Tibial nerve (tissue), 4 donors: ENCODE measurements around the gene CRYBG1.

ENCODE experiments used
- CTCF ChIP-seq, 5 experiments: fragments of 200-600 bp in 3 of 5; fragments of 450-650 bp in 2 of 5; sonication (generic) in 3 of 5; IDR thresholded peaks; one replicate each; pipeline ENCODE4 v1.5.1; 2016 to 2019; ENCODE audit warnings: antibody characterized with exemption in 5 of 5, mild to moderate bottlenecking in 3 of 5, moderate library complexity in 2 of 5
- EP300 ChIP-seq, 2 donors: sonication (generic); formaldehyde crosslinking; IDR thresholded peaks; one replicate each; pipeline ENCODE4 v1.6.1; 2017; ENCODE audit warnings: antibody characterized with exemption in 2 of 2, mild to moderate bottlenecking in 1 of 2

DNA sequence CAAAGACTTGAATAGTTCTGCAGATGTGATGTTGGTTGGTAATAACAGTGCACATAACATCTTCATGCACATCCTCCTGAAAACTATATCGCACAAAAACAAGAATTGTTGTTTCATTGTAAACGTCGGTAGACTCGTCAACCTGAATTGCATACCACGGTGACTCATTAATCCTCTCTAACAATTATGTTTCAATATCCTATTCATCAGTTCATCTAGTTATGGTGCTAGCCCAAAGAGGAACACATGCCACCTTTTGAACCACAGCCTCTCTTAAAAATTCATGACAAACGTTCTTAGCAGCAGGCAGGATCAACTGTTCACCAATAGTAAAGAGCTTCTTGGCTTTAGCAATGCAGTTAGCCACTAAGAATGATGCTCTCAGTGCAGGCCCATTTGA, 25.0 kb downstream of the CRYBG1 start:
- no peak for TF ChIP-seq EP300 (IDR thresholded peaks at IDR 0.05)
- TF ChIP-seq CTCF (IDR thresholded peaks at IDR 0.05): no peak
